Transverse colon (tissue), 3 donors: Measurements from ENCODE around the gene PCDHA2.

ENCODE experiments used
- EP300 ChIP-seq: sonication (generic); formaldehyde crosslinking; IDR thresholded peaks from one replicate; pipeline ENCODE4 v1.6.1; 2017; ENCODE audit warnings: antibody characterized with exemption, low read depth
- POLR2A ChIP-seq: fragments of 450-650 bp; IDR thresholded peaks from one replicate; pipeline ENCODE4 v1.6.1; 2016; ENCODE audit warnings: antibody characterized with exemption, mild to moderate bottlenecking, moderate library complexity
- TF ChIP-seq, protein P1 (sequence below), 5 experiments: fragments of 200-600 bp in 3 of 5; fragments of 450-650 bp in 2 of 5; sonication (generic) in 3 of 5; IDR thresholded peaks; 1 replicate in 2 of 5; 2 replicates in 3 of 5; pipeline ENCODE4 v1.5.1; 2016 to 2017; ENCODE audit warnings: antibody characterized with exemption in 5 of 5, inconsistent platforms in 3 of 5, mild to moderate bottlenecking in 2 of 5, moderate library complexity in 1 of 5

DNA sequence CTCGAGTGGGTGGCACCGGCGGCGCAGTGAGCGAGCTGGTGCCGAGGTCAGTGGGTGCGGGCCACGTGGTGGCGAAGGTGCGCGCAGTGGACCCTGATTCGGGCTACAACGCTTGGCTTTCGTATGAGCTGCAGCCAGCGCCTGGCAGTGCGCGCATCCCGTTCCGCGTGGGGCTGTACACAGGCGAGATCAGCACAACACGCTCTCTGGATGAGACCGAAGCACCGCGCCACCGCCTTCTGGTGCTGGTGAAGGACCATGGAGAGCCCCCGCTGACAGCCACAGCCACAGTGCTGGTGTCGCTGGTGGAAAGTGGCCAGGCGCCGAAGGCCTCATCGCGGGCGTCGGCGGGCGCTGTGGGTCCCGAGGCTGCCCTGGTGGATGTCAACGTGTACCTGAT is 28.8 kb downstream of the PCDHA2 start:
- TF ChIP-seq EP300 (no peak), POLR2A (no peak)
- TF ChIP-seq, protein P1, sequence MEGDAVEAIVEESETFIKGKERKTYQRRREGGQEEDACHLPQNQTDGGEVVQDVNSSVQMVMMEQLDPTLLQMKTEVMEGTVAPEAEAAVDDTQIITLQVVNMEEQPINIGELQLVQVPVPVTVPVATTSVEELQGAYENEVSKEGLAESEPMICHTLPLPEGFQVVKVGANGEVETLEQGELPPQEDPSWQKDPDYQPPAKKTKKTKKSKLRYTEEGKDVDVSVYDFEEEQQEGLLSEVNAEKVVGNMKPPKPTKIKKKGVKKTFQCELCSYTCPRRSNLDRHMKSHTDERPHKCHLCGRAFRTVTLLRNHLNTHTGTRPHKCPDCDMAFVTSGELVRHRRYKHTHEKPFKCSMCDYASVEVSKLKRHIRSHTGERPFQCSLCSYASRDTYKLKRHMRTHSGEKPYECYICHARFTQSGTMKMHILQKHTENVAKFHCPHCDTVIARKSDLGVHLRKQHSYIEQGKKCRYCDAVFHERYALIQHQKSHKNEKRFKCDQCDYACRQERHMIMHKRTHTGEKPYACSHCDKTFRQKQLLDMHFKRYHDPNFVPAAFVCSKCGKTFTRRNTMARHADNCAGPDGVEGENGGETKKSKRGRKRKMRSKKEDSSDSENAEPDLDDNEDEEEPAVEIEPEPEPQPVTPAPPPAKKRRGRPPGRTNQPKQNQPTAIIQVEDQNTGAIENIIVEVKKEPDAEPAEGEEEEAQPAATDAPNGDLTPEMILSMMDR (IDR thresholded peaks at IDR 0.05): no peak
